GM18499 (cell line): ENCODE data around the gene GPC3.
"Not testable (repeated sequence)": the region's sequence is repeated elsewhere in the genome, so short reads cannot be mapped to it uniquely, and the experiment has no call there.

ENCODE experiments used
- ATAC-seq: cut with Tn5 transposase; IDR thresholded peaks from one replicate; pipeline ENCODE4 v1.9.1; 2021; ENCODE audit warnings: moderate number of reproducible peaks; ENCODE audit not compliant: insufficient read depth, unreplicated experiment

GPC3 gene

GRCh38 chrX:133907606-133908005, 77.8 kb downstream of the GPC3 start:
- no peak for ATAC-seq

GRCh38 chrX:133905305-133905704, 80.1 kb downstream of the GPC3 start:
- ATAC-seq = no peak

GRCh38 chrX:133897593-133898163, 87.7 kb downstream of the GPC3 start:
- ATAC-seq = no peak

- no peak for ATAC-seq
These were observed 93.1 kb downstream of the GPC3 start for GRCh38 chrX:133892337-133892736.

DNA sequence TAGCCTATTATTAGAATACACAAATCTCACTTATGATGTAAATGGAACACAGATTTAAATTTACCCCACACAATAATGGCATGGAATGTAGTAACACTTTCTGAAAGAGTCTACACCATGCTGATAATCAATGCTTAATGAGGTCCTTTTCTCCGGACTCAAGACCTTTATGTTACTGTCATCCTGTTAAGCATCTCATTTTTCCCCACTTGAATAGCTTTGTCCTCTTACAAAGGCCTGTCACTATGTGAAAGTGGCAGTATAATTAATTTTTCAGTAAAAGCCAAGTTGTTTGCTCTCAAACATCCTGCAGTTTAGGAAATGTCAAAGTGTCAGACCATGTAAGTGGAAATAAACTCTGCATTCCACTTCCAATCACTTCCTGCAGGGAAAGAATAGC, 96.4 kb downstream of the GPC3 start:
- ATAC-seq = no peak

- not testable (repeated sequence) for ATAC-seq
These were observed 97.3 kb downstream of the GPC3 start for GRCh38 chrX:133888084-133888483.

DNA sequence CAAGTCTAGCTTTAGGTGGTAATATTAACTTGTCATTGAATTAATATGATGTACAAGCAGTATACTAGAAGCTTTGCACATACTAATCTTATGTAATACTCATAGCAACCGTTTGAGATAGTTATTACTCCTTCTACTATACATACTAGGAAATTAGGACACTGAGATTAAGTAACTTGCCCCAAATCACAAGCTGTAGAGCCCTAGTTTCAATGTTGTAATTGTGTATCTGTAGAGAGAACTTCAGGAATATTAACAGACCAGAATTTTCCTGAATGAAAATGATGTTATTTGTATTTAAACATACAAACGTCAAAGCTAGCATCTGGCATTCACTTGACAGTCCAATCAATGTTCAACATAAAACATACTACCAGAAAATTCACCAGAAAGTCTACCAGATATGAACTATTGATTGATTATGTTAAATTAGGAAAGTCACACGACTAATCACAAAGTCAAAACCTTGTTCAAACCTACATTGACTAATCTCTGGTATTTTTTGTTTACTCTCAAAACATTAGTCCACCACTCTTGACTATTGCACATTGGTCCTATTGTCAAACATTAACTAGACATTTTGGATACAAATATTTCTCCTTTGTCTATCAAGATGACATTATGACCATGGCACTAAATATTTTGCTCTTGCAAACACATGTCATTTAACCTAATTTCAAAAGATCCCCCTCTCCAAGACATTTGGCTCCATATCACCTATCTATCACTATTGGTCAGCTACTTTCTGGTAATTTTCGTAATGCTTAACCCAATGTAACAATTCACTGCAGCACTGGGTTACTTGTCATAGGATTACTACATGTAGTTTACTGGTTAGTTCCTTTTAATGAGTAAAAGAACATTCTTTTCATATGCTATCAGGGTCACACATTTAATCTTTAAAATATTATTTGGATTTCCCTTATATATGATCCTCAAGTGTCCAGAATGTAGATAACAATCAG, 100.7 kb downstream of the GPC3 start:
- no peak for ATAC-seq

DNA sequence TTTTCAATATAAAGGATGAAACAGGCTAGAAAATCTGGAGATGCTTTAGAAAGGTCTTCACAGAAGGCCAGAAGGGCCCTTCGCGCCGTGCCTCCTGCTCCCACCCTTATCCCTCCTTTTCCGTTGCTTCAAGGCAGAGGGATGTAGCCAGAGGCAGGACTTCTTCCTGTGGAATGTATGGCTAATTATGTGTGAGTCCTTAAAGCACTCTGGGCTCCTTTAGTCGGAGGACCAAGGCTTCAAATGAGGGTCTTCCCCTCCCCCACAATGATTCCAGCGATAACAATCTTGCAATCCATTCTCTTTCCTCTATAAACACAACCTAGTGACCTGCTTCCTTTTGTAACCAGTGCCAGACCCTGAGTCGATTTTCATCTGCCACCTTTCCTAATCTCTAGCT, 103.5 kb downstream of the GPC3 start:
- no peak for ATAC-seq

GRCh38 chrX:133881007-133881406, 104.4 kb downstream of the GPC3 start:
- ATAC-seq = no peak

DNA sequence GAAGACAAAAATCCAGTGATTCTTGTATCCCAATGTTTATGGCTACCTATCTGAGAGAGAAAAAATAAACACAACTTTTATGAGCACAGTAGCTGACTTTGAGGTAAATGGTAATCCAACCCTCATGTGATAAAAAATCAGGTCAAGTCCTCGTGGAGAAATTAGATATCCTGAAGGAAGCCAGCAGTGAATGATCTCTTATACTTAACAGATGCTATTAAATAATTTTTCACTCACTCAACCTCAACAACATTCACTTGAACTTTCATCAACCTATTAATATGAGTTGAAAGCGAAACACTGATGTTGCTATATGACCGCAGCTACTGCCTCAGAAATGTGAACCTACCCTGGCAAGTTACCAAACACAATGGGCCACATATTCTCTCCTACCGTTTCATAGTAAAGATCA, 105.4 kb downstream of the GPC3 start:
- peak; percentile 55 for ATAC-seq

- ATAC-seq = no peak
These were observed 106.7 kb downstream of the GPC3 start for GRCh38 chrX:133878710-133879109.

GRCh38 chrX:133876646-133877045, 108.7 kb downstream of the GPC3 start:
- no peak for ATAC-seq

GRCh38 chrX:133869270-133869669, 116.1 kb downstream of the GPC3 start:
- ATAC-seq = no peak

DNA sequence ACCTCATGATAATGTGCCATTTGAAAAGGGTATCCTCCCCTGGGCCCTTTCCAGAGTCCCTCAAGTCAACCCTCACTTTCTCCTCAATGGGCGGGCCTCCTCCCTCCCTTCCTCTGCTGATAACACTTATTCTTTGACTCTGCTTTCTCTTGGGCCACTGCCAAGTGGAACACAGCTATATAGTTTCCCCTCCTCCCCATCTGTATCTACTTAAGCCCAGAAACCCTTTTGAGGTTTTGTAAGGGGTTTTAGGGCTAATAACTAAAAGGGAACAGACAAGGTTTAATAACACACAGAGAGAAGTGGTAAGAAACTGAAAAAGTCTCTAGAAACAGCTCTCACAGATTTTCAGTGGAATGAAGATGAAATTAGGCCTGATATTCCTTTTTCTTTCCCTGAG, 116.7 kb downstream of the GPC3 start:
- no peak for ATAC-seq

GRCh38 chrX:133868250-133868649, 117.1 kb downstream of the GPC3 start:
- ATAC-seq = no peak

DNA sequence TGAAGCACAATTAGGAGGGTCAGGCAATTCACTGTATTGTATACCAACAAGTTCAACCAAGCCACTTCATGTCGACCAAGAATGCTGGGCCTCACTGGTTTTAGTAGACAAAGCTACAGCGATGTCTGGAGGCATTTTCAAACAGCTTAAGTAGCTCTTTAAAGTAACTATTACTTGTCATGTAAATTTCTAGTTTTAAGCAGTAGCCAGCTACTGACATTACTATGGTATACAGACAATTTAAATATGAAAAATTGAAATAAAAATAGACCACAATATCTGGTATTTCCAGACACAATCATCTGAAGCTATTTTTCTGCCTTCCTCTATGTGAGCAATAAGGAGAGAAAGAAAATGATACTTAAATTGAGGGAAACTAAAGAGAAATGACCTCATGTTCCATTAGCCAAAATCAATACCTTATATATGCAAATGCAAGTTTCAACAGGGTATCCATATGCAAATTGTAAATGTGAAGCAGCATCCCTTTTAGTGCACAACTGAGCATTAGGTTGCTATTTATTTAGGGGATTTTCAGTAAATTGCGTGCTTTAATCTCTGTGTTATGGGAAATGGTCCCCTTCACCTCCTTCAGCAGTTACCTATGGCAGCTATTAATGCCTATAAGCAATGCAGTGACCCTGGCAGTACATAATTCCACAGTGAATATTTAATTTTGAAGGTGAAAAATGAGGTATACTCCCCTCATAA, 119.5 kb downstream of the GPC3 start:
- ATAC-seq = no peak

DNA sequence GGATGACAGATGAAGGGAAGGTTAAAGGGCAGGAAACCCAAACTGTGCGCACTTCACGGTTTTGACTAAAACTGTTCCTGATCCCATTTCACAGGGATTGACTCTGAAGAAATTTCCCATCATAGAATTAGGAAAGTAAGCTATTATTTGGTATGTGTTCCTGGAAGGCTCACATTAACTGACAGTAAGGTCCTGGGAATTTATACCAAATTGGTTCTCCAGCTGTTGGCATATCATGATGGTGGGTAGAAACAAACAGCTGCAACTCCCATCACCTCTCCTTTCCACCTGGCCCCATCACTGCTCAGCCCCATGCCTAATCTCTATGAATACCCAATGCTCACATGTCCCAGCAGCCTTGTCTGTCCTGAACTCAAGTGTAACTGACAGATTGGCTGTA, 121.2 kb downstream of the GPC3 start:
- no peak for ATAC-seq

GRCh38 chrX:133859860-133860259, 125.5 kb downstream of the GPC3 start:
- ATAC-seq = no peak

- ATAC-seq = no peak
These were observed 126.1 kb downstream of the GPC3 start for GRCh38 chrX:133859336-133859735.

GRCh38 chrX:133857640-133858269, 127.6 kb downstream of the GPC3 start:
- no peak for ATAC-seq

DNA sequence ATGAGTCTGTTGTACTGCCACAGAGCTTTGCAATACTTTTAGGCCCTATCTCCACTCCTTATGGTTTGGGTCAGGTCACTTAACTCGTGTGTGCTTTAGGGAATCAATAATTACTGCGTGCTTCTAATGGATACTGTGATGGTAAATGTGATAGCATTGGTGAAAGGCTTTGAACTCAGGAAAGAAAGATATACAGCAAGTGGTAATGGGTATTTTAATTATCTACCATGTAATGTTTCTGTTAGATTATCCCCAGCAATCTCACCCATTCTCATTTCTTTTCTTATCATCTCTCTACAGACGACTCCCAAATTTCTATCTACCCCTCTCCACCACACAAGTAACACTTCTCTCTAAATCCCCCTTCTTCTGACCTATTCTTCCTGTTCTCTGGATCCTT, 128.6 kb downstream of the GPC3 start:
- no peak for ATAC-seq
